NCI-H146 treated with DMSO at 0.1 percent for 48 hours (cell line): ENCODE results near the gene ERBB4.

Experiments
- DNase-seq: peaks from one replicate; lab custom pipeline; 2025; ENCODE audit not compliant: unreplicated experiment; lab: John Stamatoyannopoulos, UW

Gene ERBB4

GRCh38 chr2:211512806-211513205 lies 1025.8 kb downstream of the ERBB4 start:
- no peak for DNase-seq

GRCh38 chr2:211503856-211504255 lies 1034.7 kb downstream of the ERBB4 start:
- no peak for DNase-seq

GRCh38 chr2:211503198-211503597 lies 1035.4 kb downstream of the ERBB4 start:
- DNase-seq: no peak

GRCh38 chr2:211498551-211499205 lies 1039.9 kb downstream of the ERBB4 start:
- DNase-seq: peak; percentile 46

- no peak for DNase-seq
Observed at GRCh38 chr2:211495339-211495738, 1043.3 kb downstream of the ERBB4 start.

GRCh38 chr2:211494536-211494935 lies 1044.1 kb downstream of the ERBB4 start:
- DNase-seq: no peak

GRCh38 chr2:211494085-211494484 lies 1044.5 kb downstream of the ERBB4 start:
- no peak for DNase-seq

GRCh38 chr2:211487733-211488132 lies 1050.9 kb downstream of the ERBB4 start:
- no peak for DNase-seq

GRCh38 chr2:211479536-211480150 lies 1059.0 kb downstream of the ERBB4 start:
- no peak for DNase-seq

- no peak for DNase-seq
Observed at GRCh38 chr2:211477537-211478275, 1060.9 kb downstream of the ERBB4 start.

GRCh38 chr2:211473116-211473515 lies 1065.5 kb downstream of the ERBB4 start:
- no peak for DNase-seq

GRCh38 chr2:211469664-211470059 lies 1068.9 kb downstream of the ERBB4 start:
- no peak for DNase-seq

GRCh38 chr2:211468877-211469663 lies 1069.5 kb downstream of the ERBB4 start:
- DNase-seq: no peak

GRCh38 chr2:211468217-211468616 lies 1070.4 kb downstream of the ERBB4 start:
- DNase-seq: peak; percentile 11

GRCh38 chr2:211463397-211463796 lies 1075.2 kb downstream of the ERBB4 start:
- DNase-seq: no peak

GRCh38 chr2:211458974-211459373 lies 1079.6 kb downstream of the ERBB4 start:
- DNase-seq: no peak

- no peak for DNase-seq
Observed at GRCh38 chr2:211457325-211457724, 1081.3 kb downstream of the ERBB4 start.

- DNase-seq: peak; percentile 57
Observed at GRCh38 chr2:211455216-211455841, 1083.3 kb downstream of the ERBB4 start.

GRCh38 chr2:211454679-211455078 lies 1083.9 kb downstream of the ERBB4 start:
- DNase-seq: peak; percentile 58

GRCh38 chr2:211453311-211453887 lies 1085.2 kb downstream of the ERBB4 start:
- peak; percentile 32 for DNase-seq

GRCh38 chr2:211451642-211452041 lies 1087.0 kb downstream of the ERBB4 start:
- DNase-seq: no peak
